Stimulated activated CD8-positive, alpha-beta memory T cell treated with anti-CD3 and anti-CD28 coated beads, Interleukin-4, amount 100 ng/mL, for 4 hours (primary cell): ENCODE data around the gene DPEP2NB.
"Not testable (repeated sequence)": the region's sequence is repeated elsewhere in the genome, so short reads cannot be mapped to it uniquely, and the experiment has no call there.

ENCODE experiments used
- DNase-seq, 2 donors: peaks; one replicate each; pipeline ENCODE4 v3.0.0-alpha.2; 2020; ENCODE audit warnings: low read depth in 2 of 2, low spot score in 1 of 2

The DPEP2NB gene, protein sequence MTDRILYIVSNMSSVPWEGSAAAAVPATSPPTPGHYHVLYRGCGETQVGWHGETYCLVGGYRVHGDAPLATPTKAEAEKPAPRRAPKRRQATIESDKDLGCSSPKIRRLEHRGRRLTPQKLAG

DNA sequence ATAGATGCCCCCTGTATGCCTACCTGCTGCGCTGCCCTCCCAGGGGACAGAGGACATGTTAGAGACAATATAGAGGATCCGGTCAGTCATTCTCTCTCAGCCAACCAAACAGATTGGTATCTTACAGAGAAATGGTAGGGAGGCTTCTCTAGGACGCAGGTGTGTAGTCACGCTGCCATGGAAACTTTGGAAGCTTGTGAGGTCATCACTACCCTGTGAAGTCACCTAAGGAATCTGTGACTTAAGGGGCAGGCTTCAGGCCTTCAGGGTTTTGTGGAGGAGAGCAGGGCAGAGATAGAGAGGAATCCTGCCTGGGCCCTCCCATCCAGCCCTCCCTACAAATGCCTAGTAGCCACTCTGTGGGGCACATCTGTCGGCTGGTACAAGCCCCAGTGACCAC lies at the start of gene DPEP2NB:
TSS of gene DPEP2NB (minus strand) at position 231 of the 400 bp plus-strand sequence. CDS start at position 90, 141 bp downstream.
- DNase-seq: no peak

DNA sequence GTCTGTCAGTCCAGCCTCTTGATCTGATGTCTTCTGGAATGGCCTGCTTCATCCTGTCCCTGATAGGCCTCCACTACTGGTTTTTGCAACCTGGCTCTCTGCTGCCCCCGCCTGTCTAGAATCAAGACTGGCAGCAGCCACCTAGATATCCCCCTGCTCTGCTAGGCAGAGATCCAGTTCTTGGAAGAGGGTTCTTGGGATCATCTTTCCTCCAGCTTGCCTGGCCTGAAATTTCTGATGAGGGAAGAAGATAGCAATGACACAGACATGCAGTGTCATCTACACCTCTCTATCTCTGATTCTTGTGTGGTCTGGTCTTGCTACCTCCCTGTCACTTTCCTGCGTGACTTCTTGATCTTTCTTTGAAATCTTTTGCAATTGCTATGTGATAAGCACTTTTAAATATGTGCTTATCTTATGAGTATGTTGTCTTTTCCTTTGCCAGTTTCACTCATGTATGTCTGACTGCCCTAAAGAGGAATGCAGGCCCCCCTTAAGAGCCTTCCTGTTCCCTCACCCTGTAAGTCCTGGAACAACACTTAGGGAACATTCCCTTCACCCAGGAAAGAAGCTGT lies 49.2 kb upstream of the DPEP2NB start:
- peak in 1 of 2 donors; percentile 48 for DNase-seq

DNA sequence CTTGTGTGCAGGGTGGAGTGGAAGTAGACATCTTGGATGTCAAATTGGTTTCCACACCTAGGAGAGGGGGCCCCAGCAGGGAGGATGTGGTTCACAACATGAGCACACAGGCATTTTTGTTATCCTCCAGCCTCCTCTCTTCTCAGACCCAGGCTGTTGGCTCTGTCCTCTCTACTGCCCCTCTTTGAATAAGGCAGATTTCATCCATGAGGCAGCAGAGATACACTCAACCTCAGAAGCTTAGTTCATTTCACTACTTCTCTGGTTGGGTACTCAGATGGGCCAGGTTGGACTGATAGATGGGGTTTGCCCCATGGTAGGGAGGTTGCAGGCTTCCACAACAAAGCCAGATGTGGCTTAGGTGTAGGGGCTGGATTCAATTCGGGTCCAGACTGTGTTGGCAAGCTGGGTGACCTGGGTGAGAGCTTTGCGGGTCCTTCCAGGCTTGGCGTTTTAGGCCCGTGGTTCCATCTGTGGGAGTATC lies 47.2 kb upstream of the DPEP2NB start:
- no peak for DNase-seq

DNA sequence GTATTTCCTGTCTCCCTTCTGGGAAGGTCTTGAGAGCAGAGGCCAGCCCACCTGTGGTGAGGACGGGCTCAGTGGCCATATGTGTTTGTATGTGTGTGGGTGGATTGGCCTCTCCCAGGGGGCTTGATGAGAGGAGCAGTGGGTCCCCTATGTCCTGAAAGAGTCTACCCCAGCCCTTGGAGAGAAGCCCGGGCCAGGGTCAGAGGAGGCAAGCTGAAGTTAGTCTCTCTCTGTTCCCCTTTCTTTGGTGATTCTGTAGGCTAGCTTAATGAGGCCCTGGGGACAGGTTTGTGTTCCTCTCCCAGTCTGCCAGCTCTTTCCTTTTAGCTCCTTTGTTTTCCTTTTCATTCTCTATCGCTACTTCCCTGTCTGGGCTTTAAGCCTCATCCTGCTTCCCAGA lies 45.7 kb upstream of the DPEP2NB start:
- DNase-seq: no peak

DNA sequence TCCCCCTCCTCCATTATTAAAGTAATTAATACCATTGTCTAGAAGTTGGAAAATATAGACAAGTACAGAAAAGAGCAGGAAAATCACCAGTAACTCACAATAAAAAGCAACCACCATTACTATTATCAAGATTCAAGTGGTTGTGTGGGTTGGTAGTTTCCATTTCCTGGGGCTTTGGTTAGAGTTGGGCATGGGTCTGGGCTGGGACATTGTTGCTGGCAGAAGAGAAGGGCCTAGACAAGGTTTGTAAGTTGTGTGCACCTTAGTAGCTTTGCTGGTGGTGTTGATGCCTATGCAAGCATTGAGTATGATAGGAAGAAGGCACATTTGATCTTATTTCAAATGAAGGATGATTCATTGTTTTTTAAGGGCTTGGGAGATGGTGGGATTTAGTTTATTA lies 44.1 kb upstream of the DPEP2NB start:
- DNase-seq: no peak

DNA sequence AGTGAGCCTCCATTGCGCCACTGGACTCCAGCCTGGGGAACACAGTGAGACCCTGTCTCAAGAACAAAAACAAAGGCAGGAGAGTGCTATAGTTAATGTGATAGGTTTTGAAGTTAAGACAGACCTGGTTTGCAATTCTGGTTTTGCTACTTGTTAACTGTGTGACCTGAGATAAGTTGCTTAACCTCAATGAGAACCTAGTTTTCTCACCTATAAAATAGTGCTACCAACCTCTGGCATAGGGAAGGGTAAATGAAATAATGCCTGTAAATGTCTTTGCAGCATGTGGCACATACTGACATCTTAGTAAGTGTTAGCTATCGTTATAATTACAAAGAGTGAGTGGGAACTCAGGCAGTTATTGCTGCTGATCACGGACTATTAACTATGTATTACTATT lies 39.7 kb upstream of the DPEP2NB start:
- no peak for DNase-seq

DNA sequence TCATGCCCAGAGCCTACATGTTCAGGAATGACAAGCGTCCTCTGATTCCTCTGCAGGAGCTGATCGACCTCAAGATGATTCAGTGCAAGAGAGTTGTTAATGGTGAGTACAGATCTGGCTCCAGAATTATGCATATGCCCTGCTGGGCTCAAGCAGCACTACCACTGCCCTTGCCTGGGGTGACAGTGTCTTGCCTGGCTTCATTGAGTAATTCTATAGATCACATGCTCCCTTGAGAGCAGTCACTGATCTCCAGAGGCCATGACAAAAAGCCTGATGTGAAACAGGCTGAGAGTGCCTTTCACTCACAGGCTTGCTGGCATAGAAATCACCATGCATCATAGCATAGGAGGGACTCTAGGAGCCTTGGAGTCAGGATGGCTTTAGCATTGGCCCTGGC lies 33.7 kb upstream of the DPEP2NB start:
- no peak for DNase-seq

DNA sequence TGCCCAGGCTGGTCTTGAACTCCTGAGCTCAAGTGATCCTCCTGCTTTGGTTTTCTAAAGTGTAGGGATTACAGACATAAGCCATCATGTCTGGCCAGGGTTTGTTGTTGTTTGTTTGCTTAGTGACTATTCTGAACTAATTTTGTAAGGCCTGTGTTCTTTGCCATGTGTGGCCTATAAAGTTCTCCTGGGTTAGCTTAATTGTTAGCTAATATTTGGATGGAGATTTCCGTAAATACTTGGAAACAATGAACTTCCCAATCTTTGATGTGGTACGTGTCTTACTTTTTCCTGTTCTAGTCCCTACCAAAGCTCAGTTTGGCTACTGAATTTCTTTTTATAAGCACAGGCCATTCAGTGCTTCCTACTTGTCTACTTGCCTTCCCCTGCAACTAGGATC lies 32.3 kb upstream of the DPEP2NB start:
- no peak for DNase-seq

DNA sequence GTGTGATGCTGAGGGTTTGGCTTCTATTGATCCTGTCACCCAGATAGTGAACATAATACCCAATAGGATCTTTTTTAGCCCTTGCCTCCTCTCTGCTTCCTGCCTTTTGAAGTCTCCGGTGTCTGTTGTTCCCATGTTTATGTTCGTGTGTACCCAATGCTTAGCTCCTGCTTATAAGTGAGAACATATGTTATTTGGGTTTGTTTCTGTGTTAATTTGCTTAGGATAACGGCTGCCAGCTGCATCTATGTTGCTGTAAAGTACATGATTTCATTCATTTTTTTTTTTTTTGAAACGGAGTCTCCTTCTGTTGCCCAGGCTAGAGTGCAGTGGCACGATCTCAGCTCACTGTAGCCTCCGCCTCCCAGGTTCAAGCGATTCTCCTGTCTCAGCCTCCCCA lies 30.4 kb upstream of the DPEP2NB start:
- no peak for DNase-seq

DNA sequence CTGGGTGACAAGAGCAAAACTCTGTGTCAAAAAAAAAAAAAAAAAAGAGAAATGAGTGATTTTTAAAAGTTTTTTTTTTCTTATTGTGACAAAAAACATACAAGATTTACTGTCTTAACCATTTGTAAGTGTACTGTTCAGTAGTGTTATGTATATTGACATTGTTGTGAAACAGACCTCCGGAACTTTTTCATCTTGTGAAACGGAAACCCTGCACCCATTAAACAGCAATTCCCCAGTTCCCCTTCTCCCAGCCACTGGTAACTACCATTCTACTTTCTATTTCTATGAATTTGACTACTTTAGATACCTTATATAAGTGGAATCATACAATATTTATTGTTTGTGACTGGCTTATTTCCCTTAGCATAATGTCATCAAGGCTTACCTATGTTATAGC lies 26.1 kb upstream of the DPEP2NB start:
- no peak for DNase-seq

DNA sequence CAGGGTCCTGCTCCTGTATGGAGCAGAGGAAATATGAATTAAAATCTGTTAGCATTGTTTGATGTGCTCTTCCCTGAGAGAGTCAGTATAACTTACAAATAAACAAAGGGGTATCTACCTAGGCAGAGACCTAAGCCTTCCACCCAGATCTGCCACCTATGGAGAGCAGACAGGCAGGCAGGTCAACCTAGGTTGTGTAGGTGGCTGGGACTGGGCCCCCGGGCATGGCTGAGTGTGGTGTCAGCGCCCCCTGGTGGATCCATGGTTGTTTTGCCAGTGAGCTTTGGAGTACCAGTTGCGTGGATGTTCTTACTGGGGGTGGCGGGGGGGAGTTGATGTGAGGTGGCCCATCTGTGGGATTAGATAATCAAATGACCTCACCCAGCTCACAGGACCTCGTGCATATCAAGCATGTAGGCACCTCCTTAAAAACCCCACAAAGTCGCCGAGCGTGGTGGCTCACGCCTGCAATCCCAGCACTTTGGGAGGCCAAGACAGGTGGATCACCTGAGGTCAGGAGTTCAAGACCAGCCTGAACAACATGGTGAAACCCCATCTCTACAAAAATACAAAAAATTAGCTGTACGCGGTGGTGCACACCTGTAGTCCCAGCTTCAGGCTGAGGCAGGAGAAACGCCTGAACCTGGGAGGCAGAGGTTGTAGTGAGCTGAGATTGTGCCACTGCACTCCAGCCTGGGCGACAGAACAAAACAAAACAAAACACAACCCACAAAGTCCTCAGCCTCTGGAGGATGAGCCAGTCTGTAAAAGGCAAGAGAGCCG lies 25.0 kb upstream of the DPEP2NB start:
- peak; percentile 77 to 87 for DNase-seq

DNA sequence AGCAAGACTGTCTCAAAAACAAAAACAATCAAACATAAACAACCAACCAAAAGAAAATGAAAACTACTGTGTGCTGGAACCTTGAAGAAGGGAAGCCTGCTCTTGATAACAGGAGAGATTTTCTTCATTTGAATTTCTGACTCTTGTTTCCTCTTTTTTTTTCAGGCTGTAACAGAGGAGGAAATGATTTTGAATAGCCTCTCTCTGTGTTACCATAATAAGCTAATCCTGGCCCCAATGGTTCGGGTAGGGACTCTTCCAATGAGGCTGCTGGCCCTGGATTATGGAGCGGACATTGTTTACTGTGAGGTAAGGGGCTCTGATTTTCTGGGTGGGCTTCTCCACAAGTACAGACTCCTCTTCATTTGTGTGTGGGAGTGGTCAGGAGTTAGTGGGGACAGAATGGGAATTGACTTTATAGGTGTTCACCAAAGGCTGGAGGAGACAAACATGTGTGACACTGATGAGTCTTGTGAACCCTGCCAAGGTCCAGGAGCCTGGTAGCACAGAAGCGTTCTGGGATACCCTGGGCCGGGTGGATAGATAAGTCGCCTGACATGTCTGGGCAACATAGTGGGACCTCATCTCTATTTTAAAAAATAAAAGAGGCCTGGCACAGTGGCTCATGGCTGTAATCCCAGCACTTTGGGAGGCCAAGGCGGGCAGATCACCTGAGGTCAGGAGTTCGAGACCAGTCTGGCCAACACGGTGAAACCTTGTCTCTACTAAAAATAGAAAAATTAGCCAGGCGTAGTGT lies 22.3 kb upstream of the DPEP2NB start:
- no peak for DNase-seq

DNA sequence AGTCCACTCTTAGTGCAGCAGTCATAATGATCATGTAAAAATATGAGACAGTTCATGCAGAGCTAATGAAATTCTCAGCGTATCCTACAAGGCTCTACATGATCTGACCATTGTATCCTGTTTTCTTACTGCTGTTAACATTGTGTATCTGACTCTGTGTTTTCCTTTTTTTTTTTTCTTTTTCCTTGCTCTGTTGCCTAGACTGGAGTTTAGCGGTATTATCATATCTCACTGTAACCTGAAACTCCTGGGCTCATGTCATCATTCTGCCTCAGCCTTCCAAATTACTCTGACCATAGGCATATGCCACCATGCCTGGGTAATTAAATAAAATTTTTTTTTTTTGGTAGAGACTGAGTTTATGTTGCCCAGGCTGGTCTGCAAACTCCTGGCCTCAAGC lies 19.5 kb upstream of the DPEP2NB start:
- DNase-seq: no peak

DNA sequence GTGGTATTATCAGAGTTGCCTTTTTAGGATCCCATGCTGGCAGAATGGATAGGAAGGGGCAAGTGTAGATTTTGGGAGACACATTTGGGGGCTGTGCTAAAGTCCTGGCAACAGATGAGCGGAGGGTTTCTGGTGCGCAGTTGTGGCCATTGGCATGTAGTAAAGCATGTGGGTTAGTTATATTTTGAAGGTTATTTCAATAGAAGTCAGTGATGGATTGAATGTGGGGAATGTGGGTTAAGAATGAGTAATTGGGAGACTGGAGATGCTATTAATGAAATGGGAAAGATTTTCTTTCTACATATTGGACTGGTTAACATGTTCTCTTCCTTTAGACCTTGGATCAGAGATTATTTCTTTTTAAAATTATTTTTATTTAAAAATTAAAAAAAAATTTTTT lies 17.4 kb upstream of the DPEP2NB start:
- no peak for DNase-seq

DNA sequence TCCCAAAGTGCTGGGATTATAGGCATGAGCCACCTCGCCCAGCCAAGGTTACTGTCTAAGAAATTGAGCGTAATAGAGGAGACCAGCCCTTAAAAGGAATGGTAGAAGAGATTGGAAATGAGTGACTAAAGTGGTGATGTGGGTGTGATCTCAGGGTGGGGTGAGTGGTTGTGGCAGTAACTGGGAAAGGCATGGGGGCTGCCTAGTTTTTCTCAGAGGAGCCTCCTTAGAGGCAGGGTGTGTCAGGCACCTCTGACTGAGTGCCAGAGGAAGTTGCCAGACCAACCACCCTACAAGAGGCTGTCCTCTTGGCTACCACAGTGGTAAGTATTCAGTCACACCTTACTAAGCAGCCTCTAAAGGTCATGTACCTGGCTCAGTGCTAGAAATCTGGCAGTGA lies 16.2 kb upstream of the DPEP2NB start:
- DNase-seq: no peak

DNA sequence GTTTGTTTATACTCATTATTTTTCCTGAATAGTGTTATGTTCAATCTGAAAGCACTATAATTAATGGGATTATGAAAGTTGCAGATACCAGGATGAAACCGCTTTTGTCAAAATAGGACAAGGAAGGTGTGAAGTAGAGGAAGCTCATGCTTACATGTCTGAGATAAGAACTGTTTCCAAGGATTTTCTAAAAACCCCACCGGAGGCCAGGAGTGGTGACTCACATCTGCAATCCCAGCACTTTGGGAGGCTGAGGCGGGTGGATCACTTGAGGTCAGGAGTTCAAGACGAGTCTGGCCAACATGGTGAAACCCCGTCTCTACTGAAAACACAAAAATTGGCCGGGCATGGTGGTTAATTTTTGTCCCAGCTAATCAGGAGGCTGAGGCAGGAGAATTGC lies 14.4 kb upstream of the DPEP2NB start:
- DNase-seq: not testable (repeated sequence)

DNA sequence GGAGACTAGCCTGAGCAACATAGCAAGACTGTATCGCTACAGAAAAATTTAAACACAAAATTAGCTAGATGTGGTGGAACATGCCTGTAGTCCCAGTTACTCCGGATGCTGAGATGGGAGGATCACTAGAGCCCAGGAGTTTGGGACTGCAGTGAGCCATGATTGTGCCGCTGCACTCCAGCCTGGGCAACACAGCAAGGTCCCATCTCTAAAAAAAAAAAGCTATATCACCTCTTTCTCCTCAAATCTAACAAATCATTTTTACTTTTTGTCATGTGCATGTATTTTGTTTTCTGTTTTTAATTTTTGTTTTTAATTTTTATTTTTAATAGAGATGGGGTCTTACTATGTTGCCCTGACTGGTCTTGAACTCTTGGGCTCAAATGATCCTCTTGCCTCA lies 13.3 kb upstream of the DPEP2NB start:
- no peak for DNase-seq

DNA sequence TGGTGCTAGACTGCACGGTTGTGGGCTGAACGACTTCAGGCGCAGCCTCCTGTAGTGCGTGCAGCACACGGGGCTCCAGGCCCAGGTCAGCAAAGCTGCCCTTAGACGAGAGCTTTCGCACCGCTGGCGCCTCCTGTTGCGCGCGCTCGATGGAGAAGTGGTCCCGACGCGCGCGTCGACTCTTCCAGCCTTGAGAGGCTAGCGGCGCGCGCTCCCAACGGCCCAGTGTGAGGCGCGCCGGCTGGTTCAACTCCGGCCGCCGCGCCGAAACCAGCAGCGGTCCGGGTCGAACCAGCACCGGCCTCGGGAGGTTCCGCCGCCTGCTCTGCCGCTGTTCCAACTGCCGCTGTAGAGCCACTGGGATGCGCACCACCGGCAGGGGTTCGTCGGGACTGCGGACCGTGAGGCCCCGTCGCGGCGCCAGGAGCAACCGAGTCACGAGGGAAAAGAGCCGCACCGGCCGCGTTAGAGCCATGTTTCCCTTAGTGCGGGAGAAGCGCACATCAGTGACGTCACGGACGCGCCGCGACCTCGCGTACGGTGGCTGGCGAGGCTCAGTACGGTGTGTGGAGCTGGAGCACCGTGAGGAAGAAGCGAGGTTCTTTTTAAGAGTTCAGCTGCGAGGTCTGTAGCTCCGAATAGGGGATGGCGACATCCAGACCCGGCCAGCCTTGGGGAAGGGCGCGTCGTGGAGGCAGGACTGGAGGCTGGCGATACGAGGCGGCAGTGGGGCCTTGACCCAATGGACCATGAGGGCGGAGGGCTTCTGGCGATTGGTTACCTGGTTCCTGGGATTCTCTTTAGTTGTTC lies 7.2 kb upstream of the DPEP2NB start, which contains the start of the genes DDX28 and DUS2:
TSS of gene DDX28 (minus strand) at position 505 of the 810 bp plus-strand sequence. CDS start at position 475, 30 bp downstream.
TSS of gene DUS2 (plus strand) at position 557 of the 810 bp plus-strand sequence. CDS start 14,740 bp downstream, outside the sequence.
- DNase-seq: peak; percentile 88 to 95

DNA sequence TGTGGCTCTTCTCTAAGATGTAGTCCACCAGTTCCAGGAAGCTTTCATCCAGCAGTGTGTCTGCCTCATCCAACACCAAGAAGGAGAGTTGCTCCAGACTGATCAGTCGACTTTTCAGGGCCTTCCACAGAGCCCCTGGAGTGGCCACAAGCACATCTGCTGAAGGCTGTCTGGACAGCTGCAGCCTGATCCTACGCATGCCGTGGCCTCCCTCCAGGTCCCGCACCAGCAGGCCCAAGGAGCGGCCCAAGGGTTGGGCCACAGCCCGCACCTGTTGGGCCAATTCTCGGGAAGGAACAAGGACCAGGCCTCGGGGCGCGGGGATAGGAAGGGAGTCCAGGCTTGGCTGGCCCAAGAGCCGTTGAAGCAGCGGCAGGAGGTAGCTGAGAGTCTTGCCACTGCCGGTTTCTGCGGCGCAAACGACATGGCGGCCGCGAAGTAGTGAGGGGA lies 6.6 kb upstream of the DPEP2NB start:
- DNase-seq: no peak

DNA sequence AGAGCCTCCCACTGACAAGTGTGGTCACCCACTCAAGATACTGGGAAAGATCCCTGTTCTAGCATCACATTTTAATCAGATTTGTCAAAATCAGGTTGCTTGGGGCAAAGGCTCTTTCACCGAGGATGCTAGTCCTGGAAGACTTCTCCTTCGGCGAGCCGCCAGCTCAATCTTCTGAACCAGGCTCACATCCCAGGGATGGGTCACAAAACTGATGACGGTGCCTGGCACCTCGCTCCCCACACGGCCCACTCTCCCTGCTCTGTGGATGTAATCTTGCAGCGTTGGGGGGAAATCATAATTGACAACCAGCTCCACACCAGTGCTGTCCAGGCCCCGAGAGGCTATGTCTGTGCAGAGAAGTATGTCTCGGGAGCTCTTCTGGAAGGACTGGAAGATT lies 5.8 kb upstream of the DPEP2NB start:
- no peak for DNase-seq
